Hepatocyte (in vitro differentiated cells): ENCODE data around the gene G2E3. TPM values are rescaled to one million over a fixed set of nuclear protein-coding genes. Genes with fewer than 3 reads are reported as not detected.
A peak's percentile ranks its signal among the peaks of the same experiment; 100 is the strongest.

Experiments
- DNase-seq: peaks from one replicate; pipeline ENCODE4 v3.0.0-alpha.2; 2016; ENCODE audit warnings: low spot score
- H2AFZ ChIP-seq: fragments of 200-600 bp; sonication (generic); 2 replicates; pipeline ENCODE4 v1.6.0; 2016; ENCODE audit warnings: antibody characterized with exemption, mild to moderate bottlenecking
- H3K27ac ChIP-seq: fragments of 200-600 bp; sonication (generic); 2 replicates; pipeline ENCODE4 v1.5.1; 2016; ENCODE audit warnings: mild to moderate bottlenecking
- H3K27me3 ChIP-seq: fragments of 200-600 bp; sonication (generic); 2 replicates; pipeline ENCODE4 v1.6.1; 2016
- H3K36me3 ChIP-seq: fragments of 200-600 bp; sonication (generic); replicated peaks from 2 replicates; pipeline ENCODE4 v1.5.1; 2016; ENCODE audit warnings: low read depth; ENCODE audit not compliant: insufficient read depth
- H3K4me1 ChIP-seq: fragments of 200-600 bp; sonication (generic); 2 replicates; pipeline ENCODE4 v1.5.1; 2016; ENCODE audit warnings: mild to moderate bottlenecking, moderate library complexity; ENCODE audit not compliant: insufficient read depth
- H3K4me2 ChIP-seq: fragments of 200-600 bp; sonication (generic); 2 replicates; pipeline ENCODE4 v1.6.0; 2016
- H3K4me3 ChIP-seq: fragments of 200-600 bp; sonication (generic); 2 replicates; pipeline ENCODE4 v1.5.1; 2016; ENCODE audit warnings: mild to moderate bottlenecking
- H3K79me2 ChIP-seq: fragments of 200-600 bp; sonication (generic); 2 replicates; pipeline ENCODE4 v1.6.0; 2017; ENCODE audit warnings: mild to moderate bottlenecking
- H3K9me2 ChIP-seq: fragments of 200-600 bp; sonication (generic); replicated peaks from 2 replicates; pipeline ENCODE4 v1.6.0; 2017; ENCODE audit warnings: mild to moderate bottlenecking; ENCODE audit not compliant: insufficient read depth
- H3K9me3 ChIP-seq: fragments of 200-600 bp; sonication (generic); 2 replicates; pipeline ENCODE4 v1.5.1; 2016; ENCODE audit warnings: low read depth, mild to moderate bottlenecking
- H4K20me1 ChIP-seq: fragments of 200-600 bp; sonication (generic); 2 replicates; pipeline ENCODE4 v1.6.0; 2016; ENCODE audit warnings: mild to moderate bottlenecking; ENCODE audit not compliant: insufficient read depth, poor library complexity, severe bottlenecking
- CTCF ChIP-seq: fragments of 200-600 bp; sonication (generic); IDR thresholded peaks from 2 replicates; pipeline ENCODE4 v1.5.1; 2016; ENCODE audit warnings: antibody characterized with exemption, mild to moderate bottlenecking; ENCODE audit not compliant: poor library complexity
- EZH2 ChIP-seq: fragments of 200-600 bp; sonication (generic); IDR thresholded peaks from 2 replicates; pipeline ENCODE4 v1.6.1; 2016; ENCODE audit warnings: antibody characterized with exemption, mild to moderate bottlenecking, borderline replicate concordance
- EZH2phosphoT487 ChIP-seq: fragments of 200-600 bp; sonication (generic); IDR thresholded peaks from one replicate; pipeline ENCODE4 v1.6.1; 2018; ENCODE audit warnings: antibody characterized with exemption, mild to moderate bottlenecking, low read depth, moderate library complexity; ENCODE audit not compliant: unreplicated experiment, severe bottlenecking
- WGBS: methylation state at CpG from one replicate; pipeline ENCODE4 v1.1.6; 2016; ENCODE audit warnings: low lambda C conversion rate; ENCODE audit errors: missing lambda C conversion rate; 5-methylcytosine and 5-hydroxymethylcytosine counted together
- polyA plus RNA-seq: library from polyadenylated mRNA; unstranded; fragments of >200 nt; fragmentation: Nextera tagmentation; extraction: Ambion mirVana; gene quantifications from 2 replicates; pipeline ENCODE4 v1.2.1, GENCODE V29; 2016
- total RNA-seq: library from RNA; depleted of rRNA; stranded (reverse); fragments of >200 nt; gene quantifications from 2 replicates; pipeline ENCODE4 v1.2.3, GENCODE V29; 2014

G2E3 gene
- total and polyA plus RNA-seq, 2 experiments from 2014 or later = 9.7 to 16.7 TPM

GRCh38 chr14:30656190-30656632, 97.3 kb downstream of the G2E3 start:
- Histone ChIP-seq H3K27ac (no peak overlapping the region), H4K20me1 (no peaks in the 10 kb centered on the region), H3K4me2 (no peak overlapping the region), H3K79me2 (peaks cover 3% of the 10 kb centered on the region), H3K27me3 (no peaks in the 10 kb centered on the region), H3K9me2 (no peaks in the 10 kb centered on the region), H3K9me3 (no peaks in the 10 kb centered on the region), H2AFZ (no peak overlapping the region), H3K4me3 (no peak overlapping the region), H3K36me3 (no peaks in the 10 kb centered on the region), H3K4me1 (no peaks in the 10 kb centered on the region)
- DNase-seq = peak; percentile 39
- TF ChIP-seq CTCF (peak; percentile 57), EZH2 (no peak), EZH2phosphoT487 (no peak)
- 70% methylated on average over 8 of the region's 8 CpGs for WGBS

GRCh38 chr14:30657050-30657449, 98.1 kb downstream of the G2E3 start:
- H3K36me3 ChIP-seq = no peaks in the 10 kb centered on the region
- H3K4me3 ChIP-seq = no peak overlapping the region
- peaks cover 3% of the 10 kb centered on the region for H3K79me2 ChIP-seq
- H3K9me2 ChIP-seq = no peaks in the 10 kb centered on the region
- H4K20me1 ChIP-seq = no peaks in the 10 kb centered on the region
- H3K4me2 ChIP-seq = no peak overlapping the region
- H3K9me3 ChIP-seq = no peaks in the 10 kb centered on the region
- H3K27me3 ChIP-seq = no peaks in the 10 kb centered on the region
- no peaks in the 10 kb centered on the region for H3K4me1 ChIP-seq
- H2AFZ ChIP-seq = no peak overlapping the region
- no peak overlapping the region for H3K27ac ChIP-seq
- WGBS = 95% methylated on average over 2 of the region's 2 CpGs
- TF ChIP-seq EZH2 (no peak), CTCF (no peak), EZH2phosphoT487 (no peak)
- DNase-seq = no peak

GRCh38 chr14:30657606-30658163, 98.7 kb downstream of the G2E3 start:
- Histone ChIP-seq H3K79me2 (peaks cover 3% of the 10 kb centered on the region), H3K4me2 (no peak overlapping the region), H3K27ac (no peak overlapping the region), H3K9me3 (no peaks in the 10 kb centered on the region), H3K4me1 (no peaks in the 10 kb centered on the region), H3K9me2 (no peaks in the 10 kb centered on the region), H4K20me1 (no peaks in the 10 kb centered on the region), H2AFZ (no peak overlapping the region), H3K36me3 (no peaks in the 10 kb centered on the region), H3K4me3 (no peak overlapping the region), H3K27me3 (no peaks in the 10 kb centered on the region)
- WGBS = 82% methylated on average over 2 of the region's 2 CpGs
- DNase-seq = no peak
- TF ChIP-seq EZH2 (no peak), CTCF (peak; percentile 48)

GRCh38 chr14:30658645-30659044, 99.7 kb downstream of the G2E3 start:
- no peak for TF ChIP-seq CTCF
- TF ChIP-seq EZH2phosphoT487 = no peak
- TF ChIP-seq EZH2 = no peak
- no peak overlapping the region for H3K4me2 ChIP-seq
- no peak for DNase-seq
- no peaks in the 10 kb centered on the region for H4K20me1 ChIP-seq
- H3K27me3 ChIP-seq = no peaks in the 10 kb centered on the region
- no peaks in the 10 kb centered on the region for H3K36me3 ChIP-seq
- no peaks in the 10 kb centered on the region for H3K9me3 ChIP-seq
- H3K9me2 ChIP-seq = no peaks in the 10 kb centered on the region
- H2AFZ ChIP-seq = no peak overlapping the region
- no peaks in the 10 kb centered on the region for H3K4me1 ChIP-seq
- no peak overlapping the region for H3K27ac ChIP-seq
- WGBS = 96% methylated on average over 3 of the region's 3 CpGs
- H3K4me3 ChIP-seq = no peak overlapping the region
- H3K79me2 ChIP-seq = peaks cover 3% of the 10 kb centered on the region
